Coronary artery (tissue), 2 donors: ENCODE results near the gene TGFA.
"Not testable (repeated sequence)": the region's sequence is repeated elsewhere in the genome, so short reads cannot be mapped to it uniquely, and the experiment has no call there.

Source experiments
- DNase-seq: peaks from one replicate; pipeline ENCODE4 v3.0.0-alpha.2; 2017; ENCODE audit warnings: low spot score
- H3K27ac ChIP-seq, 2 donors: fragments of 200-600 bp; sonication (generic); one replicate each; pipeline ENCODE4 v1.5.1; 2016 to 2019
- H3K4me3 ChIP-seq: fragments of 200-600 bp; sonication (generic); 2 replicates; pipeline ENCODE4 v1.5.1; 2016; ENCODE audit warnings: mild to moderate bottlenecking, moderate library complexity
- TF ChIP-seq, protein P1 (sequence below): fragments of 200-600 bp; sonication (generic); IDR thresholded peaks from one replicate; pipeline ENCODE4 v1.5.1; 2019; ENCODE audit warnings: antibody characterized with exemption

The TGFA gene

DNA sequence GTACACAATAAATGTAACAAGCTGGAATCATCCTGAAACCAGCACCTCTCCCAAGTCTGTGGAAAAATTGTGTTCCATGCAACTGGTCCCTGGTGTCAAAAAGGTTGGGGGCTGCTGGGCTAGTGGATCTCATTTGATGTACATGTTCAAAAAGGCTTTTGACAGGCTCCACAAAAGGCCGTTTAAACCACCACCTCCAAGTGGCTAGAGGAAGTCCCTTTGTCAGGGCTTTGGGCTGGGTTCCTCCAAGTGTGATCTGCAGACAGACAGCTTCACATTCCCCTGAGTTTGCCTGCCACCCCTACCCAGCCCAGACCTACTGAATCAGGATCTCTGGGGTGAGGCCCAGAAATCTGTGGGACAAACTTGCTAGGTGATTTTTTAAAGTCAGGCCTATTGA, 84.7 kb downstream of the TGFA start:
- no peak for DNase-seq
- H3K4me3 ChIP-seq, result no peak overlapping the region
- TF ChIP-seq, protein P1, sequence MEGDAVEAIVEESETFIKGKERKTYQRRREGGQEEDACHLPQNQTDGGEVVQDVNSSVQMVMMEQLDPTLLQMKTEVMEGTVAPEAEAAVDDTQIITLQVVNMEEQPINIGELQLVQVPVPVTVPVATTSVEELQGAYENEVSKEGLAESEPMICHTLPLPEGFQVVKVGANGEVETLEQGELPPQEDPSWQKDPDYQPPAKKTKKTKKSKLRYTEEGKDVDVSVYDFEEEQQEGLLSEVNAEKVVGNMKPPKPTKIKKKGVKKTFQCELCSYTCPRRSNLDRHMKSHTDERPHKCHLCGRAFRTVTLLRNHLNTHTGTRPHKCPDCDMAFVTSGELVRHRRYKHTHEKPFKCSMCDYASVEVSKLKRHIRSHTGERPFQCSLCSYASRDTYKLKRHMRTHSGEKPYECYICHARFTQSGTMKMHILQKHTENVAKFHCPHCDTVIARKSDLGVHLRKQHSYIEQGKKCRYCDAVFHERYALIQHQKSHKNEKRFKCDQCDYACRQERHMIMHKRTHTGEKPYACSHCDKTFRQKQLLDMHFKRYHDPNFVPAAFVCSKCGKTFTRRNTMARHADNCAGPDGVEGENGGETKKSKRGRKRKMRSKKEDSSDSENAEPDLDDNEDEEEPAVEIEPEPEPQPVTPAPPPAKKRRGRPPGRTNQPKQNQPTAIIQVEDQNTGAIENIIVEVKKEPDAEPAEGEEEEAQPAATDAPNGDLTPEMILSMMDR, result no peak
- no peak overlapping the region for H3K27ac ChIP-seq

GRCh38 chr2:70467831-70468779, 85.5 kb downstream of the TGFA start:
- TF ChIP-seq, protein P1, result no peak
- Histone ChIP-seq H3K4me3 (no peak overlapping the region), H3K27ac (peak overlapping the region in 1 of 2 donors; percentile 47)
- no peak for DNase-seq

- no peak for DNase-seq
- Histone ChIP-seq H3K4me3 (no peak overlapping the region), H3K27ac (no peak overlapping the region)
- TF ChIP-seq, protein P1, result no peak
Observed at GRCh38 chr2:70467237-70467636, 86.4 kb downstream of the TGFA start.

DNA sequence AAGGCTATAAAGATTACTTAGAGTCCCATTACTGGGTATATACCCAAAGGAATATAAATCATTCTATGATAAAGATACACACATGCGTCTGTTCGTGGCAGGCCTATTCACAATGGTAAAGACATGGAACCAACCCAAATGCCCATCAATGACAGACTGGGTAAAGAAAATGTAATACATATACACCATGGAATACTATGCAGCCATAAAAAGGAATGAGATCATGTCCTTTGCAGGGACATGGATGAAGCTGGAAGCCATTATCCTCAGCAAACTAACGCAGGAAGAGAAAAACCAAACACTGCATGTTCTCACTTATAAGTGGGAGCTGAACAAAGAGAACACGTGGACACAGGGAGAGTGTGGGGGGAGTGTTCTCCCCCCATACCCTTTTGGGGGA, 87.0 kb downstream of the TGFA start:
- H3K4me3 ChIP-seq, DNase-seq, H3K27ac ChIP-seq: not testable (repeated sequence)

DNA sequence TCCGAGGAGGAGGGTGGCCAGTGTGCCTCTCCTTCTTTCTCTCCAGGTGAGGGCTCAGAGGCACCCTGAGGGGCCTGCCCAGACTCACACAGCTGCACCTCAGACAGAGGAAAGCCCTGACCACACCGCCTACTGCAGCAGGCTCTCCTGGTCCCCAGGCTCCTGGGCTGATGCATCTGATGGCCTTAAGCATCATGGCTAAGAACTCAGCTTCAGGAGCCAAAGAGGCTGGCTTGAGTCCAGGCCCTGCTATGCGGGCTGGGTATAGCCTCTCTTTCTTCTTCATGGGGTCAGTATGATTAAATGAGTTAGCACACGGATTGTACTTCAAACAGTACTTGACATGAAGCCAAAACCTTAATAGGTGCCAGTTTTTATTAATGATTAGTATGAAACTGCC, 89.6 kb downstream of the TGFA start:
- TF ChIP-seq, protein P1, result no peak
- no peak for DNase-seq
- H3K4me3 ChIP-seq, result no peak overlapping the region

DNA sequence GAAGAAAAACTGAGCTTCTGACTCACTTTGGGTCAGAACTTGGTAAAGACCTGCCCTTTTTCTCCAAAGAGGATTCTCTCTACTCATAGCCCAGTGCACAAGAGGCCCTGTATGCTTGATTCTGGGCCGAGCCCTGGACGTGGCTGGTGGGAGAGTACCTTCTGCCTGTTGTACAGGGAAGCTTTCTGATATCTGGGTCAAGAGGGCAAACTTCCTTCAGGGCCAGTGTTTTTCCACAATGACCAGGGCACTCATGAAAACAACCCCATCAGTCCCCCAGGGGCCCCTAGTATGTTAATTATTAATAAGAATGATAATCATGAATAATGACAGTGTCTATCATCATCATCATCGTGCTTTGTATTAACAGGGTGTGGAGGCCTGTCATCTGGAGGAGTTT, 90.0 kb downstream of the TGFA start:
- Histone ChIP-seq H3K27ac (no peak overlapping the region), H3K4me3 (no peak overlapping the region)
- TF ChIP-seq, protein P1, result no peak
- no peak for DNase-seq

More for the DNA sequence above, 89.6 kb downstream of the TGFA start:
- no peak overlapping the region for H3K27ac ChIP-seq

- TF ChIP-seq, protein P1, result no peak
- H3K4me3 ChIP-seq, result no peak overlapping the region
- H3K27ac ChIP-seq, result no peak overlapping the region
- DNase-seq, result no peak
Observed at GRCh38 chr2:70461981-70462876, 91.4 kb downstream of the TGFA start.
